Ascending aorta (tissue), 2 donors: ENCODE results near the gene IGSF6. TPM values are rescaled to one million over a fixed set of nuclear protein-coding genes. Genes with fewer than 3 reads are reported as not detected.
"Not testable (repeated sequence)": the region's sequence is repeated elsewhere in the genome, so short reads cannot be mapped to it uniquely, and the experiment has no call there.

Experiments used
- DNase-seq, 2 donors: peaks; one replicate each; pipeline ENCODE4 v3.0.0-alpha.2; 2019; ENCODE audit warnings: low spot score in 2 of 2
- H3K27ac ChIP-seq, 2 donors: fragments of 200-600 bp; sonication (generic); one replicate each; pipeline ENCODE4 v1.5.1; 2016 to 2017; ENCODE audit warnings: mild to moderate bottlenecking in 1 of 2
- H3K27me3 ChIP-seq: fragments of 200-600 bp; sonication (generic); one replicate; pipeline ENCODE4 v1.5.1; 2017
- H3K36me3 ChIP-seq, 2 donors: fragments of 200-600 bp; sonication (generic); one replicate each; pipeline ENCODE4 v1.5.1; 2016
- H3K4me1 ChIP-seq, 2 donors: fragments of 200-600 bp; sonication (generic); one replicate each; pipeline ENCODE4 v1.5.1; 2016 to 2017; ENCODE audit warnings: mild to moderate bottlenecking in 1 of 2
- H3K4me3 ChIP-seq, 2 donors: fragments of 200-600 bp; sonication (generic); one replicate each; pipeline ENCODE4 v1.5.1; 2016 to 2017; ENCODE audit warnings: mild to moderate bottlenecking in 1 of 2
- H3K9me3 ChIP-seq, 2 donors: fragments of 200-600 bp; sonication (generic); one replicate each; pipeline ENCODE4 v1.5.1; 2016
- CTCF ChIP-seq, 3 experiments: fragments of 200-600 bp in 2 of 3; fragments of 450-650 bp in 1 of 3; sonication (generic) in 2 of 3; IDR thresholded peaks; one replicate each; pipeline ENCODE4 v1.5.1; 2016 to 2019; ENCODE audit warnings: antibody characterized with exemption in 3 of 3, mild to moderate bottlenecking in 1 of 3, moderate library complexity in 1 of 3
- intact Hi-C: fragments of 100-400 bp; cut with DNase I; formaldehyde crosslinking; loops from one replicate; pipeline ENCODE4 v1.15.1; 2023
- total RNA-seq: library from RNA; depleted of rRNA; stranded (reverse); fragments of >200 nt; gene quantifications from one replicate; pipeline ENCODE4 v1.1.0, GENCODE V29; 2016

Gene IGSF6
- total RNA-seq, 1 donor from 2014 or later: 3.1 TPM

- intact Hi-C loops: no loop called here
- no peak for TF ChIP-seq CTCF (IDR thresholded peaks at IDR 0.05)
- Histone ChIP-seq H3K36me3 (no peaks in the 10 kb centered on the region), H3K27ac (no peak overlapping the region), H3K4me3 (no peak overlapping the region), H3K27me3 (no peaks in the 10 kb centered on the region), H3K4me1 (no peaks in the 10 kb centered on the region), H3K9me3 (no peaks in the 10 kb centered on the region)
- DNase-seq: no peak
Measured at GRCh38 chr16:21650521-21650920, 1.9 kb downstream of the IGSF6 start.

GRCh38 chr16:21649826-21650406, 2.5 kb downstream of the IGSF6 start:
- H3K36me3 ChIP-seq, H3K27ac ChIP-seq, H3K4me1 ChIP-seq, H3K4me3 ChIP-seq, H3K9me3 ChIP-seq, intact Hi-C loops, H3K27me3 ChIP-seq, DNase-seq: not testable (repeated sequence)

- Histone ChIP-seq H3K4me3 (no peak overlapping the region), H3K4me1 (no peaks in the 10 kb centered on the region), H3K27me3 (no peaks in the 10 kb centered on the region), H3K9me3 (no peaks in the 10 kb centered on the region), H3K27ac (no peak overlapping the region), H3K36me3 (no peaks in the 10 kb centered on the region)
- TF ChIP-seq CTCF (IDR thresholded peaks at IDR 0.05): no peak
- DNase-seq: no peak
- intact Hi-C loops: no loop called here
Measured at GRCh38 chr16:21647562-21648164, 4.7 kb downstream of the IGSF6 start.

GRCh38 chr16:21646721-21647561, 5.5 kb downstream of the IGSF6 start:
- Histone ChIP-seq H3K36me3 (no peaks in the 10 kb centered on the region), H3K4me3 (no peak overlapping the region), H3K4me1 (no peaks in the 10 kb centered on the region), H3K27ac (no peak overlapping the region), H3K27me3 (no peaks in the 10 kb centered on the region), H3K9me3 (no peaks in the 10 kb centered on the region)
- TF ChIP-seq CTCF (IDR thresholded peaks at IDR 0.05): no peak
- no peak for DNase-seq
- intact Hi-C loops: no loop called here

- Histone ChIP-seq H3K27ac (no peak overlapping the region), H3K4me1 (no peaks in the 10 kb centered on the region), H3K27me3 (no peaks in the 10 kb centered on the region), H3K9me3 (no peaks in the 10 kb centered on the region), H3K4me3 (peak overlapping the region in 1 of 2 donors; percentile 18), H3K36me3 (no peaks in the 10 kb centered on the region)
- no peak for TF ChIP-seq CTCF (IDR thresholded peaks at IDR 0.05)
- intact Hi-C loops: no loop called here
- DNase-seq: no peak
Measured at GRCh38 chr16:21646091-21646490, 6.3 kb downstream of the IGSF6 start.

GRCh38 chr16:21645261-21645721, 7.1 kb downstream of the IGSF6 start:
- no peaks in the 10 kb centered on the region for H3K27me3 ChIP-seq
- intact Hi-C loops: no loop called here
- no peaks in the 10 kb centered on the region for H3K4me1 ChIP-seq
- H3K4me3 ChIP-seq: peak overlapping the region; percentile 18 to 20
- no peak for DNase-seq
- peak overlapping the region; percentile 7 to 13 for H3K27ac ChIP-seq
- H3K9me3 ChIP-seq: no peaks in the 10 kb centered on the region
- no peak for TF ChIP-seq CTCF (IDR thresholded peaks at IDR 0.05)
- no peaks in the 10 kb centered on the region for H3K36me3 ChIP-seq
